GM18868 (cell line): ENCODE measurements around the gene RBM20.

Source experiments
- ATAC-seq: cut with Tn5 transposase; IDR thresholded peaks from one replicate; pipeline ENCODE4 v1.9.1; 2021; ENCODE audit warnings: mild to moderate bottlenecking, moderate library complexity; ENCODE audit not compliant: unreplicated experiment

Gene RBM20

GRCh38 chr10:110825508-110825907, 181.4 kb downstream of the RBM20 start:
- ATAC-seq = no peak

- no peak for ATAC-seq
These were observed 183.3 kb downstream of the RBM20 start for GRCh38 chr10:110827410-110827809.

- ATAC-seq = no peak
These were observed 183.7 kb downstream of the RBM20 start for GRCh38 chr10:110827875-110828274.

- no peak for ATAC-seq
These were observed 184.4 kb downstream of the RBM20 start for GRCh38 chr10:110828525-110828924.

- ATAC-seq = no peak
These were observed 185.7 kb downstream of the RBM20 start for GRCh38 chr10:110829721-110830410.

- ATAC-seq = no peak
These were observed 189.3 kb downstream of the RBM20 start for GRCh38 chr10:110833234-110833940.

- ATAC-seq = no peak
These were observed 189.9 kb downstream of the RBM20 start for GRCh38 chr10:110833941-110834628.

GRCh38 chr10:110834629-110835301, 190.6 kb downstream of the RBM20 start:
- no peak for ATAC-seq

GRCh38 chr10:110835841-110836240, 191.7 kb downstream of the RBM20 start:
- ATAC-seq = no peak

GRCh38 chr10:110836706-110837105, 192.6 kb downstream of the RBM20 start:
- ATAC-seq = no peak

- no peak for ATAC-seq
These were observed 193.5 kb downstream of the RBM20 start for GRCh38 chr10:110837418-110838171.

GRCh38 chr10:110840225-110840922, 196.2 kb downstream of the RBM20 start:
- no peak for ATAC-seq

- no peak for ATAC-seq
These were observed 196.8 kb downstream of the RBM20 start for GRCh38 chr10:110840923-110841428.

- peak; percentile 86 for ATAC-seq
These were observed 197.7 kb downstream of the RBM20 start for GRCh38 chr10:110841767-110842267.

- no peak for ATAC-seq
These were observed 198.3 kb downstream of the RBM20 start for GRCh38 chr10:110842326-110842904.

GRCh38 chr10:110843031-110843430, 198.9 kb downstream of the RBM20 start:
- peak; percentile 55 for ATAC-seq

GRCh38 chr10:110843796-110844616, 199.9 kb downstream of the RBM20 start:
- ATAC-seq = no peak

GRCh38 chr10:110844617-110844881, 200.4 kb downstream of the RBM20 start:
- ATAC-seq = no peak
